Sigmoid colon (tissue), 7 donors: ENCODE results near the gene GPC6. TPM values are rescaled to one million over a fixed set of nuclear protein-coding genes. Genes with fewer than 3 reads are reported as not detected.

Experiments used
- DNase-seq: peaks from one replicate; pipeline ENCODE4 v3.0.0-alpha.2; 2019
- H3K27ac ChIP-seq, 4 donors: fragments of 200-600 bp; sonication (generic); one replicate each; pipeline ENCODE4 v1.5.1; 2016 to 2019; ENCODE audit warnings: mild to moderate bottlenecking in 1 of 4
- H3K27me3 ChIP-seq, 3 donors: fragments of 200-600 bp; sonication (generic); one replicate each; pipeline ENCODE4 v1.5.1; 2019; ENCODE audit warnings: mild to moderate bottlenecking in 1 of 3
- H3K36me3 ChIP-seq, 4 donors: fragments of 200-600 bp; sonication (generic); one replicate each; pipeline ENCODE4 v1.5.1; 2016 to 2019
- H3K4me1 ChIP-seq, 4 donors: fragments of 200-600 bp; sonication (generic); one replicate each; pipeline ENCODE4 v1.5.1; 2017 to 2019
- H3K4me3 ChIP-seq, 4 donors: fragments of 200-600 bp; sonication (generic); one replicate each; pipeline ENCODE4 v1.5.1; 2017 to 2019; ENCODE audit warnings: mild to moderate bottlenecking in 2 of 4, moderate library complexity in 1 of 4
- H3K9me3 ChIP-seq, 4 donors: fragments of 200-600 bp in 3 of 4; sonication (generic) in 3 of 4; one replicate each; pipeline versions ENCODE4 v1.5.1 to v1.6.1; 2013 to 2019
- CTCF ChIP-seq, 4 experiments: fragments of 450-650 bp in 3 of 4; fragments of 200-600 bp in 1 of 4; IDR thresholded peaks; one replicate each; pipeline ENCODE4 v1.5.1; 2016 to 2019; ENCODE audit warnings: antibody characterized with exemption in 4 of 4, mild to moderate bottlenecking in 3 of 4, moderate library complexity in 2 of 4
- EP300 ChIP-seq, 4 donors: sonication (generic); formaldehyde crosslinking; IDR thresholded peaks; one replicate each; pipeline ENCODE4 v1.6.1; 2017; ENCODE audit warnings: antibody characterized with exemption in 4 of 4
- POLR2A ChIP-seq, 2 donors: fragments of 450-650 bp; IDR thresholded peaks; one replicate each; pipeline ENCODE4 v1.6.1; 2016; ENCODE audit warnings: antibody characterized with exemption in 2 of 2, mild to moderate bottlenecking in 2 of 2, moderate library complexity in 2 of 2
- POLR2AphosphoS5 ChIP-seq, 4 donors: sonication (generic); formaldehyde crosslinking; IDR thresholded peaks; one replicate each; pipeline ENCODE4 v1.6.1; 2017; ENCODE audit warnings: antibody characterized with exemption in 4 of 4
- WGBS, 2 donors: extraction: QIAGEN DNeasy Blood & Tissue Kit; methylation state at CpG; one replicate each; pipeline ENCODE4 v1.1.7; 2013; 5-methylcytosine and 5-hydroxymethylcytosine counted together
- intact Hi-C: fragments of 100-400 bp; cut with DNase I; formaldehyde crosslinking; loops from one replicate; pipeline ENCODE4 v1.15.1; 2023
- polyA plus RNA-seq, 3 donors: library from polyadenylated mRNA; stranded (reverse); fragments of 200-250 nt; gene quantifications; one replicate each; pipeline ENCODE4 v1.2.3, GENCODE V29; 2013
- total RNA-seq, 4 donors: library from RNA; depleted of rRNA; stranded (reverse); fragments of >200 nt; gene quantifications; one replicate each; pipeline ENCODE4 v1.1.0, GENCODE V29; 2016
- donor health status: healthy with polysubstance abuse.
- donor health status: Bipolar disorder and iron deficiency.
- donor health status: healthy.

The GPC6 gene
- total and polyA plus RNA-seq, 7 donors = 0.23 to 27.5 (median 14.4) TPM

GRCh38 chr13:93981426-93981977, 754.9 kb downstream of the GPC6 start:
- no peaks in the 10 kb centered on the region for H3K27me3 ChIP-seq
- no peaks in the 10 kb centered on the region for H3K36me3 ChIP-seq
- no peak overlapping the region for H3K4me3 ChIP-seq
- WGBS, 2 donors = 90 to 91% methylated on average over 1 of the region's 1 CpG
- H3K9me3 ChIP-seq = no peaks in the 10 kb centered on the region
- intact Hi-C loops = no loop called here
- no peak for DNase-seq
- peaks cover 0 to 44% (median 18%) of the 10 kb centered on the region in 4 donors for H3K4me1 ChIP-seq
- TF ChIP-seq EP300 (IDR thresholded peaks at IDR 0.05) = no peak
- TF ChIP-seq POLR2AphosphoS5 (IDR thresholded peaks at IDR 0.05) = no peak
- TF ChIP-seq CTCF (IDR thresholded peaks at IDR 0.05) = no peak
- no peak for TF ChIP-seq POLR2A (IDR thresholded peaks at IDR 0.05)
- peak overlapping the region in 1 of 4 donors; percentile 11 for H3K27ac ChIP-seq

- 71% methylated on average over 5 of the region's 5 CpGs for WGBS, 2 donors
- intact Hi-C loops = no loop called here
- TF ChIP-seq POLR2A (IDR thresholded peaks at IDR 0.05) (no peak), CTCF (IDR thresholded peaks at IDR 0.05) (no peak), EP300 (IDR thresholded peaks at IDR 0.05) (no peak), POLR2AphosphoS5 (IDR thresholded peaks at IDR 0.05) (no peak)
- Histone ChIP-seq H3K4me1 (peaks cover 0 to 44% (median 18%) of the 10 kb centered on the region in 4 donors), H3K27ac (peak overlapping the region in 1 of 4 donors; percentile 11), H3K4me3 (no peak overlapping the region), H3K36me3 (no peaks in the 10 kb centered on the region), H3K27me3 (no peaks in the 10 kb centered on the region), H3K9me3 (no peaks in the 10 kb centered on the region)
- DNase-seq = no peak
Observed at GRCh38 chr13:93982179-93982918, 755.7 kb downstream of the GPC6 start.

GRCh38 chr13:93984052-93984451, 757.4 kb downstream of the GPC6 start:
- no peaks in the 10 kb centered on the region for H3K9me3 ChIP-seq
- 64 to 87% methylated on average over 1 of the region's 1 CpG for WGBS, 2 donors
- no peaks in the 10 kb centered on the region for H3K27me3 ChIP-seq
- H3K4me1 ChIP-seq = peaks cover 0 to 44% (median 18%) of the 10 kb centered on the region in 4 donors
- intact Hi-C loops = no loop called here
- H3K36me3 ChIP-seq = no peaks in the 10 kb centered on the region
- H3K4me3 ChIP-seq = no peak overlapping the region
- H3K27ac ChIP-seq = peak overlapping the region in 1 of 4 donors; percentile 12
- no peak for DNase-seq
- TF ChIP-seq POLR2A (IDR thresholded peaks at IDR 0.05) = no peak
- TF ChIP-seq POLR2AphosphoS5 (IDR thresholded peaks at IDR 0.05) = peak; percentile 43 to 57 (median 52)
- peak in 1 of 4 donors; percentile 17 for TF ChIP-seq EP300 (IDR thresholded peaks at IDR 0.05)

GRCh38 chr13:93984876-93985275, 758.3 kb downstream of the GPC6 start:
- 87 to 92% methylated on average over 5 of the region's 5 CpGs for WGBS, 2 donors
- H3K9me3 ChIP-seq = no peaks in the 10 kb centered on the region
- no peak overlapping the region for H3K4me3 ChIP-seq
- DNase-seq = no peak
- TF ChIP-seq EP300 (IDR thresholded peaks at IDR 0.05) (no peak), POLR2AphosphoS5 (IDR thresholded peaks at IDR 0.05) (no peak), CTCF (IDR thresholded peaks at IDR 0.05) (no peak), POLR2A (IDR thresholded peaks at IDR 0.05) (no peak)
- intact Hi-C loops = no loop called here
- no peaks in the 10 kb centered on the region for H3K27me3 ChIP-seq
- H3K27ac ChIP-seq = no peak overlapping the region
- H3K4me1 ChIP-seq = peaks cover 0 to 38% (median 16%) of the 10 kb centered on the region in 4 donors
- H3K36me3 ChIP-seq = no peaks in the 10 kb centered on the region

GRCh38 chr13:93987458-93987857, 760.9 kb downstream of the GPC6 start:
- H3K4me1 ChIP-seq = peaks cover 0 to 19% (median 7%) of the 10 kb centered on the region in 4 donors
- H3K36me3 ChIP-seq = no peaks in the 10 kb centered on the region
- H3K4me3 ChIP-seq = no peak overlapping the region
- H3K9me3 ChIP-seq = no peaks in the 10 kb centered on the region
- no peaks in the 10 kb centered on the region for H3K27me3 ChIP-seq
- no peak overlapping the region for H3K27ac ChIP-seq
- DNase-seq = no peak
- intact Hi-C loops = no loop called here
- TF ChIP-seq EP300 (IDR thresholded peaks at IDR 0.05) (no peak), POLR2A (IDR thresholded peaks at IDR 0.05) (no peak), CTCF (IDR thresholded peaks at IDR 0.05) (no peak)
